ENCODE measurements around the gene SIVA1.
"Not testable (repeated sequence)": the region's sequence is repeated elsewhere in the genome, so short reads cannot be mapped to it uniquely, and the experiment has no call there.

The SIVA1 gene

DNA sequence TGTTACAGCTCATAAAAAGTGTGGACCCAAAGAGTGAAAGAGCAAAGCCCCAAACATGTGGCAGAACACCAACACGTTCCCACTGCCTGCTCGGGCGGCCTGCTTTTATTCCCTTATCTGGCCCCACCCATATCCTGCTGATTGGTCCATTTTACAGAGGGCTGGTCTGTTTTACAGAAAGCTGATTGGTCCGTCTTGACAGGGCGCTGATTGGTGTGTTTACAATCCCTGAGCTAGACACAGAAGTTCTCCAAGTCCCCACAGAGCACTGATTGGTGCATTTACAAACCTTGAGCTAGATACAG, 2.2 kb upstream of the SIVA1 start:
- DNase-seq (ENCODE audit: low read depth, low spot score), result not testable (repeated sequence)

DNA sequence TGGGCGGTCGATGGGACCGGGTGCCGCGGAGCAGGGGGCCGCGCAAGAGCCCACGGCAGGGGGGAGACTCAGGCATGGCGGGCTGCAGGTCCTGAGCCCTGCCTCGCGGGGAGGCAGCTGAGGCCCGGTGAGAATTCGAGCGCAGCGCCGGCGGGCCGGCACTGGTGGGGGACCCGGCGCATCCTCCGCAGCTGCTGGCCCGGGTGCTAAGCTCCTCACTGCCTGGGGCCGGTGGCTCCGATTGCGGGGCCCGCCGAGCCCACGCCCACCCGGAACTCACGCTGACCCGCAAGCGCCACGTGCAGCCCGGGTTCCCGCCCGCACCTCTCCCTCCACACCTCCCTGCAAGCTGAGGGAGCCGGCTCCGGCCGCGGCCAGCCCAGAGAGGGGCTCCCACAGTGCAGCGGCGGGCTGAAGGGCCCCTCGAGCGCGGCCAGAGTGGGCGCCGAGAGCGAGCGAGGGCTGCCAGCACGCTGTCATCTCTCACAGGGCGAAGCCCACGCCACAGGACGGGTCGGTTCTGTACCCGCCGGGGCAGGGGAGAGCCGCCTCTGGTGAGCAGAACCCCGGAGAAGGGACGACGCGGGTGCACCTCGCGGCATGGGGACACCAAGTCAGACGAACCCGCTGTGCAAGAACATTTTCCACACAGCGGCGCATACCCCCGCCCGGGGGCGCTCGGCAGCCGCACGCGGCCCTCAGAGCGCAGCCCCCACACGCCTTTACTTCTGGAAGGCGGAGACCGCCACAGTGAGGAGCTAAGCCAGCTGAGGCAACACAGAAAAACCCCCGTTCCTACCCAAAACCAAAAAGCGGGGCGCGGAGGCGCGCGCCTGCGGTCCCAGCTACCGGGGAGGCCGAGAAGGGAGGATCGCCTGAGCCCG, 1.2 kb upstream of the SIVA1 start:
- DNase-seq (ENCODE audit: low read depth, low spot score), result no peak

DNA sequence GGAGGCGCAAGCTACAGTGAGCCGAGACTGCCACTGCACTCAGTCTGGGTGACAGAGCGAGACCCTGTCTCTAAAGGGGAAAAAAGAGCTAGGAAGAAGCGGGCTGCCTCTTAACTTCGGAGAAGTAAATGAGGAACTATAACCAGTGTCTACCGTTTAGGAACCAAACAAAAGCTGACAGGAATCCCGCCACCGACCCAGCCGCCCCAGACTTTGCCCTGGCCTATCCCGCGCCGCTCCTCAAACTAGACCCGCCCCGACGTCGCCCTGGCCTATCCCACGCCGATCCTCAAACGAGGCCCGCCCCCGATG, 568 bp upstream of the SIVA1 start:
- DNase-seq (ENCODE audit: low read depth, low spot score), result no peak

DNA sequence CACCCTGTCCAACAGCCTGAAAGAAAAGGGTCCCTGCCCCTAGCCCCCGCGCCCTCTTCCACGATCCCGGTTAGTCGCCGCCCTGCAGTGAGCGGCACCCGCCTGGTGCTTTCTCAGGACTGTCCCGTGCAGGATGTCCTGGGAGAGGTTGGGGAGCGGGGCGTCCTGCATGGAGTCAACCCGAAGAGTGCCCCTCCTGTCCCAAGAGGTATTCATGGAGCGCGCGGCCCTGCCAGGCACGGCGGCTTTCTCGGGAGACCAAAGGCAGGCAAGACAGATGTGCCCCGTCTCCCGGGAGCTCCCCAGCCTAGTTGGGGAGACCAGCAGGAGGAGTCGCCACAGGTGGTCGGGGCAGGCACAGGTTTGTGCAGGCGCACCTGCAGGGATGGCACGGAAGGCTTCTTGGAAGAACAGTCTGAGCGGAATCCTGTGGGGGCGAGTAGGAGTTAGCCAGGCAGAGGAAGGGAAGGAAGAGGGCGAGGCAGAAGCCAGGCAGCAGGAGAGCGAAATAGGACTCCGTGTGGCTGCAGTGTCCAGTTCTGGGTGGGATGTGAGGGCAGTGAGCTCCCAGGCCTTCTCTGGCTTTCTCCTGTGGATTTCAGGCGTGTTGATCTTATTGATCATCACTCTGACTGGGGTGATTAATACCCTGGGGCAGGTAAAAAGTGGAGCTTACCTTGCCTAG, 723 bp downstream of the SIVA1 start:
- DNase-seq (ENCODE audit: low read depth, low spot score), result peak; percentile 32

DNA sequence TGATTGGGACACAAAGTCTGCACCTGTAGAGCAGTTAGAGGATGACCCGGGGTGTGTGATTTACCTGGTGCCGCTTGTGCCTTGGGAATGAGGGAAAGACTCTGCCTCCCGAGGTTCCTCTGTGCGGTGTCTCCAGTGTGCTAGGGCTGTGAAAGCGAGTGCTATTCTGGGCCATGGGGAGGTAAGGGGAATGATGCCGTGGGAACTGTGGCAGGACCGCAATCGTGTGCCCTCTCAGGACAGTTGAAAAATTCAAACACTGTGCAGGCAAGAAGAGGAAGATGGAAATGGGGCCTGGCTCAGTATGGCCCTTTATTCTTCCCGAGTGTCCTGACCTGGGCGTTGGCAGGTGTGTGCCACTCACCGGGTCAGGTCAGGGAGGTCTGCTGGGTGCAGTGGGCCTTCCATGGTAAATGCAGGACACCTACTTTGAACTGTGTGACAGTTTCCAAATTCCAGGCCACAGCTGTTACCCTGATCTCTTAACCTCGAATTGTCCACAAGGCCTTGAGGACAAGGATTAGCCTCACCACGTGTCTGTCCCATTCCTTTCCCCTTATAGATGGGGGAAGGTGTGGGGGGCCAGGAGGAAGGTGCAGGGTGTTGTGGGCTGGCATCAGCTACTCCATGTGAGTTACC, 1.4 kb downstream of the SIVA1 start:
- no peak for DNase-seq (ENCODE audit: low read depth, low spot score)

DNA sequence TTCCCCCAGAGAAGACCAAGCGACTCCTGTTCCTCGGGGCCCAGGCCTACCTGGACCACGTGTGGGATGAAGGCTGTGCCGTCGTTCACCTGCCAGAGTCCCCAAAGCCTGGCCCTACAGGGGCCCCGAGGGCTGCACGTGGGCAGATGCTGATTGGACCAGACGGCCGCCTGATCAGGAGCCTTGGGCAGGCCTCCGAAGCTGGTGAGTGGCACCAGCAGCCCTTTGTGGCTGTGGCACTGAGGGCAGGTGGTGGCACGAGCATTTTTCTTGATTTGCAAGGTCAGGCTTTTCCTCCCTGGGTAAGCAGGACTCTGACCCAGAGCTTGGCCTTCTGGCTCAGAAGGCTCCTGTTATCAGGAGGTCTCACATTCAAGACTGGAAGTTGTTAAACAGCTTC, 2.7 kb downstream of the SIVA1 start:
- no peak for DNase-seq (ENCODE audit: low read depth, low spot score)

DNA sequence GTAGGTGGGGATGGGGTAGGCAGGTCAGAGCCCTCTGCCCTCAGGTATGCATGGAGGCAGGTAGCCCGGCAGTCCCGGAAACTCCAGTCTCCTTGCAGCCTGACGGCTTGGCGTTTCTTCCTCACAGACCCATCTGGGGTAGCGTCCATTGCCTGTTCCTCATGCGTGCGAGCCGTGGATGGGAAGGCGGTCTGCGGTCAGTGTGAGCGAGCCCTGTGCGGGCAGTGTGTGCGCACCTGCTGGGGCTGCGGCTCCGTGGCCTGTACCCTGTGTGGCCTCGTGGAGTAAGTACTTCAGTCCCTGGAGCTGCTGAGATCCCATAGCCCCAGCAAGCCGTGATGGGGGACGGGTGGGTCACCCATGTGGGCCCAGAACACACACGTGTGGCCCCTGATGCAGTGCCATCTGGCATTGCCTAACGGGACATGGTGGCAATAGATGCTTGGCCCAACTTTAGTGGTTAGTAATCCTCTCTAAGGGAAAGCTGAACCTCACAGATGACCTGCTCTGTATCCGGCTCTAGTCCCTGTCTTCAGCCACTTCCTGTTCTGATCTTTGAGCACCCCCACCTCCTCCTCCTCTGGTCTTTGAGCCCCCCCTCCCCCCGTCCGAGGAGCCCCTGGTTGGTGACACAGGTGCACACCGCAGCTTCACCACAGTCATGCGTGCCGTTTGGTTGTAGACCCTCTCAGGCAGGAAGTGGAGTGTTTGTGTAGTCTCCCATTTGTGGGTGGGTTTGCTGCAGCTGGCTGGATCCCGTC, 3.7 kb downstream of the SIVA1 start:
- no peak for DNase-seq (ENCODE audit: low read depth, low spot score)

DNA sequence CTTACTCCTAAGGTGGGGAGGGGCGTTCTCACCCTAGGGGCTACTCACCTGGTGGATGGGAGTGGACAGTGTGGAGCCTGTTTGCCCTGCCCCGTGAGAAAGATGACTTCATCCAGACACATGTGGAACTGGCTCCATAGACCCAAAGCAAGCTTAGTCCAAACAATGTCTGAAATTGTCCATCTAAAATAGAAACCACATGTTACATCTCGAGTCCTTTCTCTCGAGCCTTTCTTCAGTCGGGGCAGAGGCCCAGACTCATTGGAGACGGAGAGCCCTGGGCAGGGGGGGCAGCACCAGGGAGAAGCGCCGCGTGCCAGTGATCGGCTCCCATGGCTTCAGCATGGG, 4.3 kb downstream of the SIVA1 start:
- DNase-seq (ENCODE audit: low read depth, low spot score), result no peak

DNA sequence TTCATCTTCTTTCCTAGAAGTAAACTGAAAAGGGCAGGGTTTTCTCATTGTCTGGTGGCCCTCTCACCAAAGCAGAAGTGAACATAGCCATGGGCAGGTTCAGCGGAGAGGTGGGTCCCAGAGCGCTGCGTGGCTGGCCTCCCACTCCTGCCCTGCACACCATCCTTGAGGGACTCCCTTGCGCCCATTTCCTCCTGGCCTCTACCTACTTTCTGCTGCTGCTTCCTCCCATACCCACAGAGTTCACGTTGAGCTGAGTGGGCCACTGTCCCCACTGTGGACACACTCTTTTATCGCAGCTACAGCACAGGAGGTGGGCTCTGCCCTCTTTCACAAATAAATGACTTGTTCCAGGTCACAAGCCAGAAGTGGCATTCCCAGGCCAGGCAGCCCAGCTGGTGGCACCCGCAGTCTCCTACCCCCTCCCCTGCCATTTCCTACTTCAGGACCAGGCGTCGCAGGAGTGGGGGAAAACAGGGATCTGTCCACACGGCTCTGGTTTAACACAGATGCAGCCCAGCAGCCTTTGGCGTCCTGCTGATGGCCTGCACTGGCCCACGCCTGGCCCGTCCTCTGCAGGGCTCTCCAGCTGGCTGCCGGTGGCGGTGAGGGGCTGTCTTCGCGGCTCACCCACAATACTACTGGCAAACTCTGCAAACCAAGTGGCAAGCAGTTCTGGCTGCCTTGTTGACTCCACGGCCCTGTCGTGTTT, 4.9 kb downstream of the SIVA1 start:
- DNase-seq (ENCODE audit: low read depth, low spot score), result no peak

DNA sequence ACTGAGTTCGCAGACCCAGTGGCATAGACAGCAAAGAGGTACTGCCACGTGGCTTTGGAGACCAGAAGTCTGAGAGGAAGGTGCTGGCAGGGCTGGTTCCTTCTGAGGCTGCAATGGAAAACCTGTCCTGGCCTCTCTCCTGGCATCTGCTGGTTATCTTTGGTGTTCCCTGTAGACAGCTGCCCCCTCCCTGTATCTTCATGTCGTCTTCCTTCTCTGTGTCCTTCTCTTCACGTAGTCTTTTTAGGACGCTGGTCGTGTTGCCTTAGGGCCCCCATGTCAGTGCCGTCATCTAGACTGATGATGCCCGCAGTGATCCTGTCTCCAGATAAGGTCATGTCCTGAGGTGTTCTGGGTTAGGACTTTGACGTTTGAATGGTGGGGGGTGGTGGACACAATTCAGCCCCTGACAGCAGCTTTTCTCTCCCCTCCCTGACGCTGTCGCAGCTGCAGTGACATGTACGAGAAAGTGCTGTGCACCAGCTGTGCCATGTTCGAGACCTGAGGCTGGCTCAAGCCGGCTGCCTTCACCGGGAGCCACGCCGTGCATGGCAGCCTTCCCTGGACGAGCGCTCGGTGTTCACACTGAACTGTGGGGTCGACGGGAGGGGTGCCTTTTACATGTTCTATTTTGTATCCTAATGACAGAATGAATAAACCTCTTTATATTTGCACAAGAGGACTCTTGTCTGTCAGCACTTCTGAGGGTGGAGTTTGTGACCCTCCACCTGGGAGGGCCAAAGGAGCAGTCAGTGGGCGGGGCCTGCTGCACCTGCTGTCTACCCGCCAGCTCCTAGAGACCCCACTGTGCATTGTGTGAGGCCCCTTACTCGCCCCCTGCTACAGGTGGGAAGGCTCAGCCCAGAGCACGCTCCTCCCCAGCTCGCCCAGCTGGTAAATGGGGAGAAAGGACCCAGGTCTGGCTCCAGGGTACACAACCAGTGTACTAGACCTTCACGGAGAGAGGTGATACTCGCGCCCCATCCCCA, 6.3 kb downstream of the SIVA1 start:
- no peak for DNase-seq (ENCODE audit: low read depth, low spot score)

DNA sequence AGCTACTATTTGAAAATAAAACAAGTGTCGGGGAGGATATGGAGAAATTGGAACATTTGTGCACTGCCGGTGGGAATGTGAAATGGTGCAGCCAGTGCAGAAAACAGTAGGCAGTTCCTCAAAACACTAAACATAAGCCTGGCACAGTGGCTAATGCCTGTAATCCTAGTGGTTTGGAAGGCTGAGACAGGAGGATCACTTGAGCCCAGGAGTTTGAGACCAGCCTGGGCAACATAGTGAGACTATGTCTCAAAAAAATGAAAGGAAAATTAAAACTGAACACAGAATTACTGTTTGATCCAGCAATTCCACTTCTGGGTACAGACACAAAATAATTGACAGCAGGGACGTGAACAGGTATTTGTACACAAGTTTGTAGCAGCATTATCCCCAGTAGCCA, 12.6 kb downstream of the SIVA1 start:
- DNase-seq (ENCODE audit: low read depth, low spot score), result no peak

DNA sequence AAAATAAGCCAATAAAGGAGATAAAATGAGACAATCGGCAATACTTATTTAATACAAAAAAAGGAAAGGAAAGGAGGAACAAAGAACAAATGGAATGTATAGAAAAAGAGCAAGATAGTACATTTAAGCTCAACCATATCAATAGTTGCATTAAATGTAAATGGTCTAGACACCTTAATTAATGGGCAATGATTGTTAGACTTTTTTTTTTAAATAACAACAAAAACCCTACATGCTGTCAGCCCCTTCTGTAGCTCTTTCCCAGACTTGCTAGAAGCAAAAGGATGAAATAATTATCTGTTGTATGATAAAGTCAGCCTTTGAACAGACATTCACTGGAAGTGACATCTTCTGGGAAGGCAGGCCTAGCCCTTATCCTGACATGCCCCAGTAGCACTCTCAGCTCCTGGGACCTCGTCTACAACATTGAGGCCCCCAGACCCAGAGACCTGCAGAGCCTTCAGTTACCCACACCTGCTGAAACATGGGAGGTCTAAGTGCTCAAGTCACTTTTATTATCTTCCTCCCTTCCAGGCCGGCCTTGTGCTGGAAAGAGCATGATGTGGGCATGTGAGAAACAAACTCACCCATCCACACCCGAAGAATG, 13.4 kb downstream of the SIVA1 start:
- no peak for DNase-seq (ENCODE audit: low read depth, low spot score)

DNA sequence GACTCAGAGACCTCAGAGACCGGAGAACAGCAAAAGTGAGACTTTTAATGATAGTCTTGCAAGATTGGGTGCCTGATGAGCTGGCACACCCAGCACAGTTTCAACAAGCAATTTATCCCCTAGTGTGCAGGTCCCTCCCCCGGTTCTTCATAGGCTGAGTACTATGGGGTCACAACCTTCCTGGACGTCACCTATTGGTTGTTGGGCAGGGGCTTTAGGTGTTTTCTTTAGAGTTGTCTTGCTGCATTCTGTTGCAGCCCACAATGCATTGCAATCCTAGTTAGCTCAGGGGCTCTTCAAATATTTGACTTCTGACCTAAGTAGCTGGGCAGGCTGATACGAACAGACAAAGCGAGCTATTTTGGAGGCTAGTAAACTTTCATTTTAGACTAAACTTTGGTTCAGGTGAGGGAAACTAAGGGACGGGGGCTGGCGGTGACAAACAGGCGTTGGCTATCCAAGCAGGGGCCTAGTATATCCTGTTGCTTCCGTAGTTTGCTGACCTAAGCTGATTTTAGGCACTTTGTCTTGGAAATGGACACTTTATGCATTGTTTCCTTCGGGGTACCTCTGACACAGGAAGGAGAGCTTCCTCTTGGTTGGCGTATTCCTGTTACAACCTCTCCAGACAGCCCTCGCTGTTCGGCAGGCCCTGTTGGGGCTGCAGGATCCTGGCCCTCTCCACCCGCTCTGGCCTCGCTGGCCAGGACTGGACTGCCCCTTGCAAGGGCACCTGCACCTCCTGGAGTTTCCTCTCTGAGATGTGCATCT, 14.1 kb downstream of the SIVA1 start:
- DNase-seq (ENCODE audit: low read depth, low spot score), result no peak

DNA sequence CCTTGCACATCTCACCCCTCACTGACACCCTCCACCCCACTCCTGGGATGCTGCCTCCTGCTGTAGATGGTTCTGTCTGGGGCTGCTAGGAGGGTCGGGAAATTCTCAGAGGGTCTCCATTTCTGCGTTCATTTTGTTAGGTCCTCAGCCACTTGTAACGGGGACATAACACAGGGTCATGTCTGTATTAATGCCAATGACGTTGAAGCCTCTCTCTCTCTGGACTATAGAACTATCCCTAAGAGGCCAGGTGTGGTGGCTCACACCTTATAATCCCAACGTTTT, 14.6 kb downstream of the SIVA1 start:
- DNase-seq (ENCODE audit: low read depth, low spot score), result no peak

DNA sequence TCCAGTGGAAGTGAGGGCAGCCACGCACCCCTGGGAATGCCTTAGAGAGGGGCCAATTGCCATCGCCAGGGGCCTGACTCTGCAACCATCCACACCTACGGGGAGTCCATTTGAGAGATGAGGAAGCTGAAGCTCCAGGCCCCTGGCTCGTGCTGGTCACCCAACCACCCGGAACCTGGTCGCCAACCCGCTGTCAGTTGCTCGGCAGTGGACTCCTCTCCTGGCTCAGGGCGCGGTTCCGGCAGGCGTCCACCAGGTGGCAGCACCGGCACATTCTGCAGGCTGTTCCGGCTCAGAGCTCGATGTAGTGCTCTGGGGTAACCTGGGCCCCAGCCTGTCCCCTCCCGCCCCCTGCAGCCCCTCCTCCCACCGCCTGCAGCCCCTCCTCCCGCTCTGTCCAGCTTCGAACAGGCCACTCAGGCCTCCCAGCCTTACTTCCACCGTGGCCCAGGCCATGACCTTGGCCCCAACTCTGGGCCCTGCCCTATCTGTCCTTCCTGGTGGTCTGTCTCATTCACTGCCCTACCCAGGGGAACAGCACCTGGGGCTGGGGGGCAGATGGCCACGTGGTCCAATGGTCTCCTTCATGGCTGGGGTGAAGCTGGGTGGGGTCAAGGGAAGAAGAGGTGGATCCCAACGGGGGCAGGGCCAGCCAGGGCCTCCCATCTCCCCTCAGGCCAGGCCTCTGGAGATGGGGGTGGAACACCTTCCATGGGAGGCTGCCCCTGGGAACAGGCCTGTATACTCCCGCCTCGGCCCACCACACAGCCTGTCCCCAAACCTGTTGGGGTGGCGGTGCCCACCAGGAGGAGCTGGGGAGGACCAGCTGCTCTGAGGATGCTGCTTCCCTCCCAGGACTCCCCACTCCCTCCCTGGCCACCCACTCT, 15.7 kb downstream of the SIVA1 start:
- DNase-seq (ENCODE audit: low read depth, low spot score), result peak; percentile 91

DNA sequence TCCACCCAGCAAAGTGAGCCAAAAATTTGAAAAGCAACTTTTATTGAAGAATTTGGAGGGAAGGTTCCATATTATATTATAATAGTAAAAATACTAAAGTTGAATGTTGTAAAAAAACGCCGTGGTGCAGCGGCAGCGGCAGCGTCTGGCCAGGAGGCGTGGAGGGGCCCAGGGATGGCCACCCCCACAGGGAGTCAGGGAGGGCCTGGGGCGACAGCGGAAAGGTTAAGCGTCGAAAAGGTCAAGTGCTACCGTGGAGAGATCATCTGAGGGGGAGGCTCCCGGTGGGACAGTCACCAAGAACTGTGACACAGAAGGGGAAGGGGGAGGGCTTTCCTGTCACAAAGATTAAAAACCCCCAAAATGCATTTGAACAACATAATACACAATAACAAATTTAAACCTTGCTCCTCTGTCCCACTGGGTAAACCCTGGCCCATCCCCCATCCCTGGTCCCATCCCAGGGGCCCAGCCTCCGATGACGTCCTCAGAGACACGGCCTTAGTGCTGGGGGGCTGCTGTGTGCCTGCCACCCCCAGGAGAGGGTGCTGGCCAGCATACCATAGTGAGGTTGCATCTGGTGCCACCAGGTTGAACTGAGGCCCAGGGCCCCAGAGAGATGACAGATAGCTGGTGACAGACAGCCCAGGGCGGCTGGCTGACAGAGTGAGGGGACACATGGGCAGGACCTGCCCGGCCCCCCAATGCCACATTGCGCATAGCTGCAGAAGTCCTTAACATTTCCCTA, 16.6 kb downstream of the SIVA1 start:
- no peak for DNase-seq (ENCODE audit: low read depth, low spot score)

DNA sequence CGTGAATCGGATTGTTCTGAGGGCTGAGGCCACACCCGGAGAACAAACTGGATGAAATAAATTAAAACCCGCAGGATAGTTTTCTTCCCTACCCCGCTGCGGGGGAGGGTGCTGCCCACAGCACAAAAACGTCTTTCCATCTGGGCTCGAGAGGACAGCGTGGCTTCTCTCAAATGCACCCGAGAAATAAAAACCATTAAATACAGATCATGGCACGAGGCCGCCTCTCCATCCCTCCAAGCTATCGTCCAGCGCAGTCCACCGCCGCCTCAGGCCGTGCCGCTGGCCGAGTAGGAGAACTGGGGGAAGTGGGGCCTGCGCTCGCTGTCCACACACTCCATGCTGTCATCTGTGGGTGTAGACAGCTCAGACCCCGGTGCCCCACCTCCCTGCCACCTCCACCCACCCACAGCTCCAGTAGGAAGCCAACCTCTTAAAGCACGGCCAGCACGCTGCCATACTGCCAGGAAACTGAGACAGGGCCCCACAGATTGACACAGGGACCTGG, 17.2 kb downstream of the SIVA1 start:
- no peak for DNase-seq (ENCODE audit: low read depth, low spot score)

DNA sequence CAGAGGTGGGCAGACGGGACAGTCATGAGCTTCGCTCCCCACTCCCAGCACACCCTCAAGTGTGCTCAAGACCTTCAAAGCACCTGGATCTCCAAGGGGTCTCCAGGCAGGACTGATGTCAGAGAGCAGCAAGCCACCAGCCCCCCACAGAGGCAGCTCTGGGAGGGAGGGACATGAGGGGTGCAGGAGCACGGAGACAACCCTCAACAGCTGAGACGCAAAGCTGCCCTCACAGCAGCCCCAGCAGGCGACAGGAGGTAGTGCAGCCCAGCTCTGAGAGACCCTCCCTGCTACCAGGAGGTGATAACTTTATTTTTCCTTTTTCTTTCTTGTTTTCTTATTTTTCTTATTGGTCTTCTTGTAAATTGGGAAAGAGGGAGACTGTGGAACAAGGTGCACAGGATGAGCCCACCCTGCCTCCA, 17.9 kb downstream of the SIVA1 start:
- no peak for DNase-seq (ENCODE audit: low read depth, low spot score)
